Activated B cell treated with CpG ODN at 0.5 μM for 24 hours (primary cell): Measurements from ENCODE around the gene HTR1D. TPM values are rescaled to one million over a fixed set of nuclear protein-coding genes. Genes with fewer than 3 reads are reported as not detected.

Experiments
- ATAC-seq: fragments of 200-7000 bp; cut with Tn5 transposase; one replicate; pipeline ENCODE4 v1.10.0; 2021; ENCODE audit warnings: low read depth, mild to moderate bottlenecking, moderate library complexity
- CTCF ChIA-PET: fragments of 350-600 bp; sonication (Branson Sonifier 250); formaldehyde crosslinking; loops from one replicate; lab custom pipeline; 2021; ENCODE audit warnings: antibody characterized with exemption; lab: Charles Lee
- POLR2A ChIA-PET: fragments of 350-600 bp; sonication (Branson Sonifier 250); formaldehyde crosslinking; loops from one replicate; lab custom pipeline; 2021; ENCODE audit warnings: antibody characterized with exemption; lab: Charles Lee
- DNase-seq: peaks from one replicate; pipeline ENCODE4 v3.0.0; 2022
- H3K27ac Mint-ChIP-seq: one replicate; pipeline ENCODE4 v1.8.0; 2020; ENCODE audit warnings: mixed read lengths
- H3K27me3 Mint-ChIP-seq: one replicate; pipeline ENCODE4 v1.8.0; 2021; ENCODE audit warnings: mixed read lengths
- H3K36me3 Mint-ChIP-seq: one replicate; pipeline ENCODE4 v1.8.0; 2021; ENCODE audit warnings: low read depth, mixed read lengths
- H3K4me1 Mint-ChIP-seq: one replicate; pipeline ENCODE4 v1.8.0; 2021; ENCODE audit warnings: mixed read lengths
- H3K4me3 Mint-ChIP-seq: one replicate; pipeline ENCODE4 v1.8.0; 2020; ENCODE audit warnings: mild to moderate bottlenecking, mixed read lengths
- H3K9me3 Mint-ChIP-seq: one replicate; pipeline ENCODE4 v1.8.0; 2020; ENCODE audit warnings: mixed read lengths
- CTCF ChIP-seq: fragments of 200-600 bp; IDR thresholded peaks from one replicate; pipeline ENCODE4 v1.8.0; 2022; ENCODE audit warnings: antibody characterized with exemption, mild to moderate bottlenecking
- intact Hi-C: fragments of 100-400 bp; cut with micrococcal nuclease; formaldehyde crosslinking; loops from one replicate; pipeline ENCODE4 v1.15.1; 2024
- total RNA-seq: library from RNA; stranded (reverse); gene quantifications from 2 replicates; pipeline ENCODE4 v1.2.3, GENCODE V29; 2022

The HTR1D gene
- total RNA-seq, 1 donor from 2014 or later: not detected

- peaks cover 5% of the 10 kb centered on the region for H3K27me3 Mint-ChIP-seq
- TF ChIP-seq CTCF: no peak
- no peaks in the 10 kb centered on the region for H3K36me3 Mint-ChIP-seq
- no peak for DNase-seq
- ATAC-seq: no peak
- intact Hi-C loops: no loop called here
- no peaks in the 10 kb centered on the region for H3K4me1 Mint-ChIP-seq
- ChIA-PET CTCF (interaction anchor here (0.9 kb wide), 1 partner anchor 58 kb away, joined by 3 read pairs; no protein-coding TSS in a partner anchor), POLR2A (no interaction called here)
- H3K27ac Mint-ChIP-seq: no peak overlapping the region
- H3K4me3 Mint-ChIP-seq: no peak overlapping the region
- H3K9me3 Mint-ChIP-seq: no peaks in the 10 kb centered on the region
Measured at GRCh38 chr1:23242414-23242813, 25.1 kb upstream of the HTR1D start.

GRCh38 chr1:23239638-23240295 is 22.5 kb upstream of the HTR1D start:
- no peak overlapping the region for H3K4me3 Mint-ChIP-seq
- no peaks in the 10 kb centered on the region for H3K4me1 Mint-ChIP-seq
- H3K9me3 Mint-ChIP-seq: no peaks in the 10 kb centered on the region
- ATAC-seq (no peak), DNase-seq (no peak)
- intact Hi-C loops: no loop called here
- no peaks in the 10 kb centered on the region for H3K36me3 Mint-ChIP-seq
- CTCF ChIA-PET: interaction anchor here (0.6 to 0.7 kb wide), 2 partner anchors 50 to 267 kb away, joined by 3 read pairs; no protein-coding TSS in a partner anchor
- H3K27me3 Mint-ChIP-seq: peaks cover 10% of the 10 kb centered on the region
- no peak for TF ChIP-seq CTCF
- POLR2A ChIA-PET: interaction anchor here (0.7 kb wide), 1 partner anchor 309 kb away, joined by 3 read pairs; no protein-coding TSS in a partner anchor
- H3K27ac Mint-ChIP-seq: no peak overlapping the region

GRCh38 chr1:23238565-23238964 is 21.3 kb upstream of the HTR1D start:
- DNase-seq (no peak), ATAC-seq (no peak)
- intact Hi-C loops: no loop called here
- Mint-ChIP-seq H3K4me3 (no peak overlapping the region), H3K36me3 (no peaks in the 10 kb centered on the region), H3K27ac (no peak overlapping the region), H3K4me1 (no peaks in the 10 kb centered on the region), H3K9me3 (no peaks in the 10 kb centered on the region), H3K27me3 (peaks cover 10% of the 10 kb centered on the region)
- no peak for TF ChIP-seq CTCF
- ChIA-PET CTCF (no interaction called here), POLR2A (no interaction called here)

- no peak for ATAC-seq
- POLR2A ChIA-PET: no interaction called here
- H3K27ac Mint-ChIP-seq: no peak overlapping the region
- CTCF ChIA-PET: no interaction called here
- H3K27me3 Mint-ChIP-seq: peaks cover 10% of the 10 kb centered on the region
- H3K36me3 Mint-ChIP-seq: no peaks in the 10 kb centered on the region
- intact Hi-C loops: no loop called here
- DNase-seq: no peak
- no peak overlapping the region for H3K4me3 Mint-ChIP-seq
- no peaks in the 10 kb centered on the region for H3K9me3 Mint-ChIP-seq
- TF ChIP-seq CTCF: no peak
- H3K4me1 Mint-ChIP-seq: no peaks in the 10 kb centered on the region
Measured at GRCh38 chr1:23237508-23237907, 20.2 kb upstream of the HTR1D start.

- H3K4me1 Mint-ChIP-seq: no peaks in the 10 kb centered on the region
- peaks cover 8% of the 10 kb centered on the region for H3K9me3 Mint-ChIP-seq
- ATAC-seq: no peak
- intact Hi-C loops: no loop called here
- ChIA-PET POLR2A (no interaction called here), CTCF (no interaction called here)
- TF ChIP-seq CTCF: no peak
- DNase-seq: no peak
- no peak overlapping the region for H3K4me3 Mint-ChIP-seq
- no peaks in the 10 kb centered on the region for H3K36me3 Mint-ChIP-seq
- H3K27me3 Mint-ChIP-seq: peaks cover 17% of the 10 kb centered on the region
- H3K27ac Mint-ChIP-seq: no peak overlapping the region
Measured at GRCh38 chr1:23227806-23228205, 10.5 kb upstream of the HTR1D start.
